RPMI8226 (cell line): ENCODE measurements around the gene C12orf56.
"Not testable (repeated sequence)": the region's sequence is repeated elsewhere in the genome, so short reads cannot be mapped to it uniquely, and the experiment has no call there.

Source experiments
- DNase-seq: peaks from one replicate; pipeline ENCODE4 v3.0.0-alpha.2; 2015

Gene C12orf56

GRCh38 chr12:64385019-64385418 lies 5.5 kb downstream of the C12orf56 start:
- DNase-seq: no peak

- no peak for DNase-seq
Measured at GRCh38 chr12:64383675-64384074, 6.9 kb downstream of the C12orf56 start.

GRCh38 chr12:64362721-64363305 lies 27.7 kb downstream of the C12orf56 start:
- DNase-seq: no peak

- DNase-seq: not testable (repeated sequence)
Measured at GRCh38 chr12:64361173-64361572, 29.4 kb downstream of the C12orf56 start.

GRCh38 chr12:64356209-64356608 lies 34.3 kb downstream of the C12orf56 start:
- not testable (repeated sequence) for DNase-seq

- DNase-seq: no peak
Measured at GRCh38 chr12:64352181-64352580, 38.4 kb downstream of the C12orf56 start.

- no peak for DNase-seq
Measured at GRCh38 chr12:64351265-64351664, 39.3 kb downstream of the C12orf56 start.

GRCh38 chr12:64347630-64348029 lies 42.9 kb downstream of the C12orf56 start:
- DNase-seq: no peak

- not testable (repeated sequence) for DNase-seq
Measured at GRCh38 chr12:64344631-64345030, 45.9 kb downstream of the C12orf56 start.

GRCh38 chr12:64340546-64340945 lies 50.0 kb downstream of the C12orf56 start:
- not testable (repeated sequence) for DNase-seq

GRCh38 chr12:64335886-64336466 lies 54.6 kb downstream of the C12orf56 start:
- DNase-seq: no peak

GRCh38 chr12:64332938-64333337 lies 57.6 kb downstream of the C12orf56 start:
- no peak for DNase-seq

GRCh38 chr12:64332296-64332695 lies 58.3 kb downstream of the C12orf56 start:
- DNase-seq: no peak

GRCh38 chr12:64329031-64329710 lies 61.4 kb downstream of the C12orf56 start:
- not testable (repeated sequence) for DNase-seq

- DNase-seq: no peak
Measured at GRCh38 chr12:64325055-64325454, 65.5 kb downstream of the C12orf56 start.

- DNase-seq: no peak
Measured at GRCh38 chr12:64323476-64324225, 66.9 kb downstream of the C12orf56 start.

GRCh38 chr12:64323006-64323405 lies 67.6 kb downstream of the C12orf56 start:
- no peak for DNase-seq

- no peak for DNase-seq
Measured at GRCh38 chr12:64320611-64321010, 69.9 kb downstream of the C12orf56 start.

- DNase-seq: not testable (repeated sequence)
Measured at GRCh38 chr12:64319540-64320225, 70.9 kb downstream of the C12orf56 start.

- no peak for DNase-seq
Measured at GRCh38 chr12:64318605-64319004, 72.0 kb downstream of the C12orf56 start.

GRCh38 chr12:64311877-64312276 lies 78.7 kb downstream of the C12orf56 start:
- no peak for DNase-seq

GRCh38 chr12:64304571-64304970 lies 86.0 kb downstream of the C12orf56 start:
- no peak for DNase-seq

- no peak for DNase-seq
Measured at GRCh38 chr12:64299628-64300027, 90.9 kb downstream of the C12orf56 start.
